SK-N-SH (cell line): ENCODE data around the gene CDKAL1. TPM values are rescaled to one million over a fixed set of nuclear protein-coding genes. Genes with fewer than 3 reads are reported as not detected.

Experiments used
- CTCF ChIA-PET: fragments of 300-600, 350-600 bp; formaldehyde crosslinking; extraction: SDS; loops from one replicate; lab custom pipeline; 2021; lab: Yijun Ruan, JAX
- POLR2A ChIA-PET: fragments of 350-600 bp; sonication (Branson Sonifier 250); formaldehyde crosslinking; extraction: SDS; loops from one replicate; lab custom pipeline; 2020; ENCODE audit warnings: antibody characterized with exemption, inconsistent platforms; lab: Yijun Ruan, JAX
- DNase-seq: peaks from one replicate; pipeline ENCODE4 v3.0.0; 2012
- H2AFZ ChIP-seq: fragments of 200-600 bp; sonication (generic); 2 replicates; pipeline ENCODE4 v1.8.1; 2016; ENCODE audit warnings: antibody characterized with exemption, mild to moderate bottlenecking, low read depth
- H3F3A ChIP-seq: fragments of 200-600 bp; sonication (generic); replicated peaks from 2 replicates; pipeline ENCODE3; 2016; ENCODE audit warnings: antibody characterized with exemption, mild to moderate bottlenecking; ENCODE audit not compliant: insufficient read depth
- H3K27ac ChIP-seq, 2 experiments: fragments of 200-500 bp in 1 of 2; fragments of 200-600 bp in 1 of 2; sonication (Bioruptor generic) in 1 of 2; sonication (generic), shearing (Covaris generic) in 1 of 2; 2 replicates each; pipeline versions ENCODE4 v1.5.1 to v1.6.1; 2014 to 2016; ENCODE audit warnings: low read depth in 2 of 2, inconsistent platforms in 1 of 2, low read length in 1 of 2, mild to moderate bottlenecking in 1 of 2, mixed read lengths in 1 of 2
- H3K27me3 ChIP-seq: fragments of 200-600 bp; sonication (generic), shearing (Covaris generic); 2 replicates; pipeline ENCODE4 v1.6.1; 2016; ENCODE audit warnings: mixed run types; ENCODE audit not compliant: insufficient read depth
- H3K36me3 ChIP-seq, 2 experiments: fragments of 200-500 bp in 1 of 2; fragments of 200-600 bp in 1 of 2; sonication (Bioruptor generic) in 1 of 2; sonication (generic) in 1 of 2; replicated peaks in 1 of 2; 2 replicates each; pipeline versions ENCODE3 to v1.5.1; 2014 to 2016; ENCODE audit warnings: low read length in 1 of 2, mild to moderate bottlenecking in 1 of 2; ENCODE audit not compliant: insufficient read depth in 2 of 2, control insufficient read depth in 1 of 2
- H3K4me1 ChIP-seq, 2 experiments: fragments of 200-500 bp in 1 of 2; fragments of 200-600 bp in 1 of 2; sonication (Bioruptor generic) in 1 of 2; sonication (generic), shearing (Covaris generic) in 1 of 2; 2 replicates each; pipeline versions ENCODE4 v1.5.1 to v1.6.1; 2014 to 2016; ENCODE audit warnings: low read depth in 1 of 2, low read length in 1 of 2, mixed run types in 1 of 2; ENCODE audit not compliant: insufficient read depth in 2 of 2, control insufficient read depth in 1 of 2
- H3K4me2 ChIP-seq: fragments of 200-600 bp; sonication (generic), shearing (Covaris generic); 2 replicates; pipeline ENCODE4 v1.6.1; 2017; ENCODE audit warnings: mixed run types
- H3K4me3 ChIP-seq, 2 experiments: fragments of 200-500 bp in 1 of 2; fragments of 200-600 bp in 1 of 2; sonication (Bioruptor generic) in 1 of 2; sonication (generic), shearing (Covaris generic) in 1 of 2; 2 replicates each; pipeline versions ENCODE4 v1.5.1 to v1.8.1; 2014 to 2016; ENCODE audit warnings: low read depth in 2 of 2, inconsistent platforms in 1 of 2, low read length in 1 of 2, mild to moderate bottlenecking in 1 of 2, mixed read lengths in 1 of 2, moderate library complexity in 1 of 2
- H3K79me2 ChIP-seq: fragments of 200-600 bp; sonication (generic); 2 replicates; pipeline ENCODE4 v1.8.1; 2017; ENCODE audit warnings: mild to moderate bottlenecking; ENCODE audit not compliant: insufficient read depth
- H3K9ac ChIP-seq: fragments of 200-600 bp; sonication (generic); 2 replicates; pipeline ENCODE4 v1.6.1; 2017; ENCODE audit warnings: mixed run types
- H3K9me2 ChIP-seq: fragments of 200-600 bp; sonication (generic); 2 replicates; pipeline ENCODE4 v1.6.1; 2017; ENCODE audit warnings: mixed run types
- H3K9me3 ChIP-seq: fragments of 200-600 bp; sonication (generic); 2 replicates; pipeline ENCODE4 v1.6.1; 2017; ENCODE audit warnings: mixed run types, mild to moderate bottlenecking, moderate library complexity
- H4K20me1 ChIP-seq: fragments of 200-600 bp; sonication (generic); 2 replicates; pipeline ENCODE4 v1.6.1; 2017; ENCODE audit warnings: mild to moderate bottlenecking, mixed run types; ENCODE audit not compliant: insufficient read depth
- CHD2 ChIP-seq: fragments of 150-350 bp; IDR thresholded peaks from 2 replicates; pipeline ENCODE4 v1.6.1; 2018; ENCODE audit warnings: low read length; ENCODE audit not compliant: partially characterized antibody
- CTCF ChIP-seq: fragments of 200-600 bp; sonication (generic); IDR thresholded peaks from 2 replicates; pipeline ENCODE4 v1.6.1; 2017; ENCODE audit warnings: antibody characterized with exemption, mild to moderate bottlenecking, moderate library complexity
- ELF1 ChIP-seq: IDR thresholded peaks from 2 replicates; pipeline ENCODE4 v1.4.0; 2012
- EP300 ChIP-seq, 2 experiments: IDR thresholded peaks; 2 replicates each; pipeline versions ENCODE4 v1.4.0 to v1.6.1; 2012; ENCODE audit warnings: borderline replicate concordance in 1 of 2, low read depth in 1 of 2, low read length in 1 of 2
- EZH2phosphoT487 ChIP-seq: fragments of 200-600 bp; sonication (generic); IDR thresholded peaks from 2 replicates; pipeline ENCODE4 v1.6.1; 2017; ENCODE audit warnings: low read depth, mixed run types, mild to moderate bottlenecking, antibody characterized with exemption, moderate library complexity, borderline replicate concordance
- GABPA ChIP-seq: IDR thresholded peaks from 2 replicates; pipeline ENCODE4 v1.4.0; 2012; ENCODE audit warnings: low read depth, mild to moderate bottlenecking
- GATA2 ChIP-seq: sonication (generic); formaldehyde crosslinking; IDR thresholded peaks from 2 replicates; pipeline ENCODE4 v1.5.0; 2020; ENCODE audit warnings: mild to moderate bottlenecking, missing genetic modification reagents
- JUND ChIP-seq: IDR thresholded peaks from 2 replicates; pipeline ENCODE4 v1.4.0; 2012
- MEF2A ChIP-seq: IDR thresholded peaks from 2 replicates; pipeline ENCODE4 v1.4.0; 2012; ENCODE audit warnings: low read depth, borderline replicate concordance
- NFIC ChIP-seq: IDR thresholded peaks from 2 replicates; pipeline ENCODE4 v1.4.0; 2012; ENCODE audit warnings: borderline replicate concordance
- NRF1 ChIP-seq: IDR thresholded peaks from 2 replicates; pipeline ENCODE4 v1.6.1; 2012; ENCODE audit warnings: low read depth, mild to moderate bottlenecking, low read length
- RAD21 ChIP-seq: IDR thresholded peaks from 2 replicates; pipeline ENCODE4 v1.6.1; 2012; ENCODE audit warnings: mild to moderate bottlenecking, low read length
- RCOR1 ChIP-seq: fragments of 150-350 bp; IDR thresholded peaks from 2 replicates; pipeline ENCODE4 v1.6.1; 2017; ENCODE audit warnings: antibody characterized with exemption, low read length
- RFX5 ChIP-seq: IDR thresholded peaks from 2 replicates; pipeline ENCODE4 v1.6.1; 2012; ENCODE audit warnings: mild to moderate bottlenecking, improper control_type of control experiment, low read length
- RXRA ChIP-seq: IDR thresholded peaks from 2 replicates; pipeline ENCODE4 v1.4.0; 2012; ENCODE audit warnings: low read depth, mild to moderate bottlenecking, borderline replicate concordance
- SIN3A ChIP-seq: IDR thresholded peaks from 2 replicates; pipeline ENCODE4 v1.6.1; 2012; ENCODE audit warnings: low read depth, mild to moderate bottlenecking, low read length, moderate library complexity, borderline replicate concordance
- SMC3 ChIP-seq: IDR thresholded peaks from 2 replicates; pipeline ENCODE4 v1.6.1; 2012; ENCODE audit warnings: low read depth, low read length, improper control_type of control experiment
- TAF1 ChIP-seq: IDR thresholded peaks from 2 replicates; pipeline ENCODE4 v1.6.1; 2012; ENCODE audit warnings: low read depth, mild to moderate bottlenecking, low read length, moderate library complexity, borderline replicate concordance
- TCF12 ChIP-seq: IDR thresholded peaks from 2 replicates; pipeline ENCODE4 v1.4.0; 2012
- TEAD4 ChIP-seq: IDR thresholded peaks from 2 replicates; pipeline ENCODE4 v1.4.0; 2012; ENCODE audit warnings: mild to moderate bottlenecking, borderline replicate concordance; ENCODE audit not compliant: insufficient read depth
- USF1 ChIP-seq: IDR thresholded peaks from 2 replicates; pipeline ENCODE4 v1.4.0; 2012; ENCODE audit warnings: low read depth, borderline replicate concordance
- USF2 ChIP-seq: fragments of 150-350 bp; IDR thresholded peaks from 2 replicates; pipeline ENCODE4 v1.6.1; 2017; ENCODE audit warnings: antibody characterized with exemption, low read length, low read depth, borderline replicate concordance
- WGBS: methylation state at CpG from one replicate; pipeline ENCODE4 v1.1.6; 2017; ENCODE audit warnings: low lambda C conversion rate; 5-methylcytosine and 5-hydroxymethylcytosine counted together
- polyA plus RNA-seq, 3 experiments: library from polyadenylated mRNA; depleted of rRNA; stranded (reverse); fragments of >200 nt; gene quantifications; 2 replicates each; pipeline ENCODE4 v1.2.3, GENCODE V29; 2012

Gene CDKAL1
- polyA plus RNA-seq, 1 of the 3 experiments (the other 2 are of a cell fraction), result 2.6 TPM

GRCh38 chr6:21180155-21180554, 645.9 kb downstream of the CDKAL1 start:
- H3K79me2 ChIP-seq, result no peaks in the 10 kb centered on the region
- 91% methylated on average over 1 of the region's 1 CpG for WGBS
- H3K9me2 ChIP-seq, result no peaks in the 10 kb centered on the region
- no peaks in the 10 kb centered on the region for H4K20me1 ChIP-seq
- ChIA-PET CTCF (no interaction called here), POLR2A (no interaction called here)
- no peak overlapping the region for H3K4me2 ChIP-seq
- H3K4me1 ChIP-seq, result peaks cover 0 to 4% of the 10 kb centered on the region in 2 experiments; a peak in 2 of 4 replicates
- no peak overlapping the region for H3K4me3 ChIP-seq
- no peaks in the 10 kb centered on the region for H3K9me3 ChIP-seq
- H3K36me3 ChIP-seq, result no peaks in the 10 kb centered on the region
- H3K27ac ChIP-seq, result no peak overlapping the region; a peak in 1 of 4 replicates
- H2AFZ ChIP-seq, result no peak overlapping the region
- no peak for DNase-seq
- H3F3A ChIP-seq, result no peaks in the 10 kb centered on the region
- TF ChIP-seq RFX5, result no peak
- TF ChIP-seq SMC3, result no peak
- no peak for TF ChIP-seq SIN3A
- TF ChIP-seq GATA2 (CRISPR knock-in tag), result no peak
- no peak for TF ChIP-seq RAD21
- TF ChIP-seq MEF2A, result no peak
- TF ChIP-seq TEAD4, result no peak
- TF ChIP-seq TAF1, result no peak
- TF ChIP-seq TCF12, result no peak
- TF ChIP-seq JUND, result no peak
- TF ChIP-seq NFIC, result no peak
- TF ChIP-seq RCOR1, result no peak
- no peak for TF ChIP-seq NRF1
- no peak for TF ChIP-seq EZH2phosphoT487
- TF ChIP-seq GABPA, result no peak
- TF ChIP-seq EP300 (IDR thresholded peaks at IDR 0.05; ENCODE audit: borderline replicate concordance in 1 of 2, low read depth in 1 of 2, low read length in 1 of 2), result no peak
- TF ChIP-seq USF1, result no peak
- H3K27me3 ChIP-seq, result no peaks in the 10 kb centered on the region
- H3K9ac ChIP-seq, result no peak overlapping the region

- no peak overlapping the region for H3K27ac ChIP-seq
- no peaks in the 10 kb centered on the region for H3K9me3 ChIP-seq
- DNase-seq, result no peak
- no peaks in the 10 kb centered on the region for H4K20me1 ChIP-seq
- H3F3A ChIP-seq, result no peaks in the 10 kb centered on the region
- no peaks in the 10 kb centered on the region for H3K27me3 ChIP-seq
- no peak overlapping the region for H2AFZ ChIP-seq
- H3K79me2 ChIP-seq, result no peaks in the 10 kb centered on the region
- H3K36me3 ChIP-seq, result no peaks in the 10 kb centered on the region
- no peaks in the 10 kb centered on the region for H3K9me2 ChIP-seq
- CTCF ChIA-PET, result no interaction called here
- TF ChIP-seq RXRA (no peak), ELF1 (no peak), TAF1 (no peak), TEAD4 (no peak), TCF12 (no peak), CHD2 (no peak), CTCF (no peak), SMC3 (no peak), USF2 (no peak), USF1 (no peak)
- TF ChIP-seq, all 33 proteins: peak for 0
- H3K9ac ChIP-seq, result no peak overlapping the region
- peaks cover 0 to 4% of the 10 kb centered on the region in 2 experiments; a peak in 2 of 4 replicates for H3K4me1 ChIP-seq
- WGBS, result 90% methylated on average over 4 of the region's 4 CpGs
- POLR2A ChIA-PET, result no interaction called here
- no peak overlapping the region for H3K4me3 ChIP-seq
- no peak overlapping the region for H3K4me2 ChIP-seq
These were observed 646.6 kb downstream of the CDKAL1 start for GRCh38 chr6:21180800-21181337.
